ENCODE measurements around the gene GRK6. TPM values are rescaled to one million over a fixed set of nuclear protein-coding genes. Genes with fewer than 3 reads are reported as not detected.
A peak's percentile ranks its signal among the peaks of the same experiment; 100 is the strongest.

Gene GRK6
- total and polyA plus RNA-seq, 9 of the 15 experiments (the other 6 are each of a cell fraction or from before 2014, with no cell fraction given): 0.63 to 122 (median 44.5) TPM

- TF ChIP-seq CBX5 (IDR thresholded peaks at IDR 0.05; ENCODE audit: borderline replicate concordance, low read depth) (no peak), MIER1 (IDR thresholded peaks at IDR 0.05; ENCODE audit: low read depth) (no peak), HCFC1 (IDR thresholded peaks at IDR 0.05; ENCODE audit: low read depth, low read length) (0 out of 2 replicates have a peak, but pooled peaks have one; percentile 27), ZNF3 (CRISPR knock-in tag; IDR thresholded peaks at IDR 0.05) (no peak), REST (IDR thresholded peaks at IDR 0.05; ENCODE audit: borderline replicate concordance) (peak; percentile 93), REST (CRISPR knock-in tag; IDR thresholded peaks at IDR 0.05; ENCODE audit: low read depth) (no peak; the same call in 1 of the 2 replicates), SMAD2 (IDR thresholded peaks at IDR 0.05; ENCODE audit: low read depth, low read length) (no peak), CHD1 (IDR thresholded peaks at IDR 0.05; ENCODE audit: low read length) (no peak), ZNF592 (IDR thresholded peaks at IDR 0.05) (peak; percentile 31), SUPT5H (IDR thresholded peaks at IDR 0.05) (no peak), ERF (CRISPR knock-in tag; IDR thresholded peaks at IDR 0.05) (0 out of 2 replicates have a peak, but pooled peaks have one; percentile 20), NFE2 (IDR thresholded peaks at IDR 0.05; ENCODE audit: low read depth) (no peak), EP300 (IDR thresholded peaks at IDR 0.05; ENCODE audit: low read length) (no peak), PRPF4 (IDR thresholded peaks at IDR 0.05; ENCODE audit: insufficient read depth, low read depth, low read length, poor library complexity, severe bottlenecking) (no peak)
These were observed 28.0 kb downstream of the GRK6 start (continued) for GRCh38 chr5:177454397-177455035.

Data from K562 (cell line).